NCI-H69 (cell line): ENCODE measurements around the gene SLCO3A1.
"Not testable (repeated sequence)": the region's sequence is repeated elsewhere in the genome, so short reads cannot be mapped to it uniquely, and the experiment has no call there.

Experiments used
- DNase-seq: peaks from one replicate; lab custom pipeline; 2025; lab: John Stamatoyannopoulos, UW

The SLCO3A1 gene

GRCh38 chr15:92070251-92070650 lies 216.7 kb downstream of the SLCO3A1 start:
- DNase-seq = not testable (repeated sequence)

- DNase-seq = no peak
Measured at GRCh38 chr15:92071045-92071634, 217.6 kb downstream of the SLCO3A1 start.

DNA sequence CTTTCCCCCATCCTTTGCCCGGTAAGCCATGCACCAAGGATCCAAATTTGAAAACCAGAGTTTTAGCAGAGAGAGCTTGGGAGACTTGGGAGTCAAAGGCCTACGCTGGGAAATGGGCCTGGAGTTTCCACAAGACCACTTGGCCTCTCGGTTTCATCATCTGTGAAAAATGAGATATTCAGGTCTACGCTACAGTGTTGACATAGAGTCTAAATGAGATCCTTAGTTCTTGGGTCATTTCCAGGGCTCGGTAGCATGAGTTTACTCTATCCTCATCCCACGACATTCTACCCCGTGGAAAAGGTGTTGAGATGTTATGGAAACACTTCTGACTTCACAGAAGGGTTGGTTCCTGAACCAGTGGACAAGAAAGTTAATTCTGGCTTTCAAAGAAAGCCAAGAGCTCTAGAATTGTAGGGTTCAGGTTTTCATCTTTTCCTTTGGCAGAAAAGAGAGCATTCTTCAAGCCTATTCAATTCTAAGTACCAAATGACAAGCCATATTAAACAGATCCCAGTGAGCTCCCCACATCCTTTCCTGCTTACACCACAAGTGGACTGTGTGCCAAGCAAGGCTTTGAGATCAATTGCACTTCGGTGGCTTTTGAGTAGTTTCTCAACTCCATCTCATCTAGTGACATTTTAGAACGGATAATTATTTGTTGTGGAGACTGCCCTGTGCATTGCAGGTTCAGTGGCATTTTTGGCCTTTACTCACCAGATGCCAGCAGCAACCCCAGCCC lies 219.7 kb downstream of the SLCO3A1 start:
- DNase-seq = no peak

DNA sequence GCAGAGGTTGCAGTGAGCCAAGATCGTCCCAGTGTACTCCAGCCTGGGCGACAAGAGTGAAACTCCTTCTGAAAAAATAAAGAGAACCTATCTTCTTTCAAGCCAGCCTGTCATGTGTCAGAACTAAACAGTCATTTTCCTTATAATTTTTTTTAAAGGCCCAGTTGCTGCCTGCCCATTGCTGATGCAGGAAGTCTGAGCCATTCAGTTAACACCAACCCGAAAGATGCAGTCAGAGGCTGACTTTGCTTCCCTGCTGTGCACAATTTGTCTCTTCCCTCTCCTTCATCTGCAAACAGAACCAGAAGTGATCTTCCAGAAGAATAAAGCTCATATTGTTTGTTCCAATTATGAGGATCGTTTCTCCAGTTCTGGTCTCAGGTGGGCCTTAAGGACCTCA lies 220.6 kb downstream of the SLCO3A1 start:
- peak; percentile 62 for DNase-seq

DNA sequence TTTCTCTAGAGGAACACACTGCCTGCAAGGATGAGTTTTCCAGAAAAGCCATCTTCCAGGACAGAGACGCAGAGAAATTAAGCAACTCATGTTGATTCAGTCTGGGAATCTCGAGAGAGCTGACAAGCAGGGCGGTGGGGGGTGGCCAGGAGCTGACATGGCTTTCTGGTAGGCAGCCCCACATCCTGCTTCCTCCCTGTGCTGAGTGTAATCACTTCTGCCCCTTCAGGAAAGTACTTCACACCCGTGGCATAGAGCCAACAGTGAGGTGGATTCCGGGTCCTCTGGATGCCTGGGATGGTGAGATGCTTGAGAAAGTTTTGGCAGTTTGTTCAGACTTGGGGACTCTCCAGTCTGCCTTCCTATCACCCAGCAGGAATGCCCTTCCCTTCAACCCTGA lies 221.1 kb downstream of the SLCO3A1 start:
- DNase-seq = peak; percentile 30

- no peak for DNase-seq
Measured at GRCh38 chr15:92075764-92076163, 222.3 kb downstream of the SLCO3A1 start.

DNA sequence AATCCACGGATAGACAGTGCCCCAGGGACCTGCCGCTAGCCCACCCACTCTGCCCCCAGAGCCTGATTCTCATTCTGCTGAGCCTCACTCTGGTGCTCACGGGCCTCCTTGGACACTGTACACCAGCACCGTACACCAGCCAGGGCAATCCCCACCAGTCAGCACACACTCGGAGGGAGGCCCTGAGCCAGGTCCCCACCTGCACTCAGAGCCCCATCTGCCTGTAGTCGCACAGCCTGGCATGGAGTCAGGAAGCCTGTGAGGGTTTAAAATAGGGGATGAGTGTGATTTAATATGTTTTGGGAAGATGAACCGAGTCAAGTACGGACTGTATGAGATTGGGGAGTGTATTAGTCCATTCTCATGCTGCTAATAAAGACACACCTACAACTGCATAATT lies 223.0 kb downstream of the SLCO3A1 start:
- peak; percentile 28 for DNase-seq

GRCh38 chr15:92077353-92078085 lies 224.0 kb downstream of the SLCO3A1 start:
- DNase-seq = peak; percentile 74

- DNase-seq = no peak
Measured at GRCh38 chr15:92078270-92078669, 224.8 kb downstream of the SLCO3A1 start.

DNA sequence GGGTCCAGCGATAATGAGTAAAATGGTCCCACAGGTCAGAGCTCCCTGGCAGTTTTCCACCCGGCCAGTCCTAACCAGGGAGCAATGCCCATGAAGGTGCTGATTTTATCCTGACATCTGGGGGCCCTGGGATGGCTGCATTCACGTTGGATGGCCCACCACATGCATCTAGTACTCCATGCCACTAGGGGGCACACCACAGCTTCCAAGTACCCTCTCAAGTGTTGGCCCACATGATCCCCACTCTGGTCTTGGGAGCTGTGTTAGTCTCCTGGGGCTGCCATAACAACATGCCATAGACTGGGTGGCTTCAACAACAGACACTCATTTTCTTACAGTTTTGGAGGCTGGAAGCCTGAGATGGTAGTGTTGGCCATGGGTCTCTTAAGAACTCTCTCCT lies 225.5 kb downstream of the SLCO3A1 start:
- DNase-seq = peak; percentile 55

DNA sequence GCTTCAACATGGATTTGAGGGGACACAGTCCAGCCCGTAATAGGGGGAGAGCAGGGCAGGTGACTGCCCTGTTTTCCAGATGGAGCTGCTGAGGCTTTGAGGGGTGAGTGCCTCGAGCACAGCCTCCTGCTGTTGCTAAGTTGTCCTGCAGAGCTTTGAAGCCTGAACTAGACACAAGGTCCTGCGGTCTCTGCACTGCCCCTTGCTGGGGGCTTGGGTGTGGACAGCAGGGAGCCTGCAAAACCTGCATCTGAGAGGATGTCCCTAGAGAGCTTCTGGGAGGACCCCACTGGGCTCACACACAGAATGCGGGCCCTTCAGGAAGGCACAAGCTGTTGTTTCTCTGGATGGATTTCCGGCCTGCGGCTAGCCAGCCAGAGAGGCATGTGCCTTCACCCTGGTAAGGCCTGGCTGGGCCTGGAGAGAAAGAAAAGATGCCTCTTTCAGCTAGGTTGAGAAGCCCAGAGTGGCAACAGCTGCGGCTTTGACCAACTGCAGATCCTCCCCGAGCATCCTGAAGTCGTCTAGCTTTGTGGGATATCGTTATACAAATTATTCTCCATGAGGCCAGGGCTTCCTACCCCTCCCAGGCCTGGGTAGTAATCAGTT lies 226.2 kb downstream of the SLCO3A1 start:
- no peak for DNase-seq

DNA sequence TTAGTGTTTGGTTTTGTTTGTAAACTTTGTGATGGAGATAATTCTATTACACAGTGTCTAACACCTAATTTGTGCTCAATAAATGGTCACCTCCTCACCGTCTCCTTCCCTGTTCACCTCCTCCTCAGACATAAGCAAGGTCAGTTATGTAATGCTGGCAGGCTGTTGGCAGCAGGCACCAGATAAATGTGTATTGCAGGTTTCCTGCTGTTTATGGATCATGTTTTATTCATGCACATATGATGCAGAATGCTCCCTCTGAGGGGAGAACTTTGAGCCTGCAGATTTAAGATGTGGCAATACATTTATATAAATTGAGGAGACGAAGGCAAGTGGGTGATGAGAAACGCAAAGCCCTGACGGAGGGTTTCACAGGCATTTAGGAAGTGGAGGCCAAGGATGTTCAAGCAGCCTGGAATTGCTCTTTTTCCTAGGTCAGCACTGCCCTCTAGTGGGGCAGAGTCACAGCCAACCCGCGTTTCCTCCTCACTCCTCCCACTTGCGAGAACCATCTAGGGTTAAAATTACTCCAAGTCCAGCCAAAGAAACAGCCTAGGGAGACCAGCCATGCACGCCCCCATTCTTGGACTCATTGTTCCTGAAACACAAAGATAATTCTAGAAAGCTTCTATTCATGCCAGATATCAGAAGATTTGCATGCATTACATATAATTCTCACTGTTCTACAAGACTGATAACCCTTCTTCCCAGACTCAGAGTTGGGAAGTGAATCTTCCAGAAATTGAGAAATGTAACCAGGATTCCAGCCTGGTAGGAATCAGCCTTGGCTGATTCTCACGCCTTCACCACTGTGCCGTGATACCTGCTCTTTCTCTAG lies 228.7 kb downstream of the SLCO3A1 start:
- DNase-seq = peak; percentile 69

GRCh38 chr15:92083190-92083589 lies 229.7 kb downstream of the SLCO3A1 start:
- no peak for DNase-seq

DNA sequence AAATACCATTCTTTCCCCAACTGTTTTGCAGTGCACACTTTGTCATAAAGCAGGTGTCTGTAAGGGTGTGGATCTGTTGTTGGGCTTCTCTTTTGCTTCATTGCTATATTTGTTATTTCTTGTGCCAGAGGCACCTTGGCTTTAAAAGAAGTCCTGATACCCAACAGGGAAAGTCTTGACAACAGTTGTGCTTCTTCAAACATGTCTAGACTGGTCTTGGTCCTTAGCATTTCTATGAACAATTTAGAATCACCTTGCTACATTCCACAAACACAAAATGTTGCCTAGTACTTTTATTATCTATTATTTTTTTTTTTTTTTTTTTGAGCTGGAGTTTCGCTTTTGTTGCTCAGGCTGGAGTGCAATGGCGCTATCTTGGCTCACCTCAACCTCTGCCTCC lies 233.7 kb downstream of the SLCO3A1 start:
- no peak for DNase-seq

DNA sequence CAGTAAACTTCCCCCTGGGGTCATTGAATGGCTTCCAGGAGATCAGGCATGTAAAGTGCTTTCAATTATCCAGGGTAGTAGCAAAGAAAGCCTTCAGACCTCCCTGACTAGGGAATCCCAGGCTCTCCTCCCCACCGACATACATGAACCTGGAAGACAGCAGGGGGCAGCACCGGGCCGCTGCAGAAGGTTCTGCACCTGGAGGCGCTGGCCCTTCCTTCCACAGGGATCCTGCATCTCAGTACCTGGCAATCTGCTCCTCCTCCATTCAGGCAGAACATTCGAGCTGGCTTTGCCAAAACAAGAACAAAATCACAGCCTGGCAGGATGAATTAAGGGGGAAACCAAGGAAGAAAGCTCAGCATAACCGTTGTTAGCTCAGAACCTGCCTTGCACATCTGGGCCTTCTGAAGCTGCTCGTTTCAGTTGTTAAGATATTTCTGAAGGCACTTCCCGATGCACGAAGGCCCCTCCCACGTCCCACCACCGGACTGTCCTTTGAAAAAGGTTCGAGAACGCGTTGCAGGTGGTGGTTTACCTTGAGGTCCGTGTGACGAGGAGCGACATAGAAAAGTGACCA lies 237.7 kb downstream of the SLCO3A1 start:
- DNase-seq = peak; percentile 57

DNA sequence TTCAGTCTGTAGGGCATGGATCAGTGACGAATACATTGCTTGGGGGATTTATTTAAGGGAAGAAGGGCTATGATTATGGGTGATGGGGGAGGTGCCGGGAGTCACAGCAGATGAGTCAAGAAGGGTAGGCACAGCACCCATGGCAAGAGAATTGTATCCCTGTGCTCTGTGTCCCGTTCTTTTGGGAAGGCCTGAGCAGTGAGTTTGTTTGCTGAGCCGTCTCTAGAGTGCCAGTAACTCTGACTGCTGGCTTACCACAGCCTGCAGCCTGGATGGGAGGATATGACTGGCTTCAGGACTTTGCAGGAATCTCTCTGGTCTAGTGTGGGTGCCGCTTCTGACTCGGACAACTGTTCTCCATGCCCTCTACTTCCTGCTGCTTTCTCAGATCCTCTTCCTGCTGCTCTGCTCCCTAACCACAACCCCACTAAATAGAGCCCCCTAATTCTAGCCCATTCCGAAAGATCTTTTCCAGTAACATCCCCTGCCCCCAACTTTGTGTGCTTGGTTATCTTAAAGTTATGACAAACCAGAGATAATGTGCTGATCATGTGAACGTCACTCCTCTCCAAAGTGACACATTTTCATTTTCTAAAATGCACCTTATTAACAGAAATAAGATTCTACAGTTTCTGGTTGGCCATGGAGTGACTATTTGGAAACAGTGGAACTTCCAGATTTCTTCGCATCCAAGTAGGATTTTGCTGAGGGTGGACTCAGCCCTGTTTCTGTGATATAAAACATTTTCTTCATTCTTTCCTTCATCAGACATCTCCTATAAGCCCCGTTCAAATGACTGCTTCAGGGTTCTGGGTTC lies 239.0 kb downstream of the SLCO3A1 start:
- DNase-seq = no peak

DNA sequence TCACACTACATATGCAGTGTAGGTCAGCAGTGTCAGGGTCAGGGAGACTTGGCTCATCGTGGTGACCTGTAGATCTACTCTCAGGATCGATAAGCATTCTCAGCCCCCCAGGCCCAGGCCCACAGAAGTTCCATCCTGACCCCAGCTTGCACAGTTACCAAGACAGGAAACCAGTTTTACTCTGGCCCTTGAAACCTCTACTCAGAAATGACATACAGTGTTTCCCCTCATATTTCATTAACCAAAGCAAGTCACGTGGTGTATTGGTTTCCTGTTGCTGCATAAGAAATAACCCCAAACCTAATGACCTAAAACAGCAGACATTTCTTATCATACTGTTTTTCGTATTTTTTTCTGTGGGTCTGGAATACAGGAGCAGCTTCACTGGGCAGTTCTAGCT lies 242.2 kb downstream of the SLCO3A1 start:
- no peak for DNase-seq

GRCh38 chr15:92097474-92098178 lies 244.1 kb downstream of the SLCO3A1 start:
- DNase-seq = no peak

DNA sequence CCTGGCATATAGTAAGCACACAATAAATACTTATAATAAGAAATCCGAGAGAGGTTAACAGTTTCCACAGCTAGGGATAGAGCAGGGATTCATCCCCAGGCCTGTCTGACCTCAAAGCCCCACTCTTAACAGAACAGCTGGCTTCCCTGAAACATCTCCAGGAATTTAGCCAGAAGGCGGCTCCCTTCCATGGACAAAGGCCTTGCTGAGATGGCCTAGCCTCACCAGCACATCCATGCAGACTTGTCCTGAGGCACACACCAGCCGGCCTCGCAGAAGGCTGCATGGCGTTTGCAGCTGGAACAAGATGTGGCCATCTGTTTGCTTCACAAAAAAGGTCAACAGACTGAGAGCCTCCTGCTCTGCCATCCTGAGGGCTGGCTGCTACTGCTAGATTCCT lies 245.4 kb downstream of the SLCO3A1 start:
- DNase-seq = no peak

GRCh38 chr15:92100301-92100700 lies 246.8 kb downstream of the SLCO3A1 start:
- no peak for DNase-seq
